HG03139 (cell line): ENCODE results near the gene C2CD5.
"Not testable (repeated sequence)": the region's sequence is repeated elsewhere in the genome, so short reads cannot be mapped to it uniquely, and the experiment has no call there.

ENCODE experiments used
- ATAC-seq: cut with Tn5 transposase; IDR thresholded peaks from one replicate; pipeline ENCODE4 v1.9.1; 2021; ENCODE audit not compliant: unreplicated experiment

C2CD5 gene

GRCh38 chr12:22544038-22544979 is at the start of gene C2CD5:
C2CD5 (minus strand) TSS chr12:22544542; CDS start chr12:22544150, 392 bp downstream.
- ATAC-seq = peak; percentile 67

- no peak for ATAC-seq
These were observed 49.5 kb upstream of the C2CD5 start for GRCh38 chr12:22593864-22594263.

- ATAC-seq = no peak
These were observed 44.5 kb upstream of the C2CD5 start for GRCh38 chr12:22588817-22589216.

GRCh38 chr12:22578328-22578727 is 34.0 kb upstream of the C2CD5 start:
- ATAC-seq = no peak

- ATAC-seq = no peak
These were observed 33.3 kb upstream of the C2CD5 start for GRCh38 chr12:22577667-22578066.

- ATAC-seq = no peak
These were observed 32.1 kb upstream of the C2CD5 start for GRCh38 chr12:22576473-22576872.

- no peak for ATAC-seq
These were observed 31.7 kb upstream of the C2CD5 start for GRCh38 chr12:22576065-22576464.

- no peak for ATAC-seq
These were observed 30.6 kb upstream of the C2CD5 start for GRCh38 chr12:22574921-22575320.

GRCh38 chr12:22573181-22573580 is 28.8 kb upstream of the C2CD5 start:
- no peak for ATAC-seq

- no peak for ATAC-seq
These were observed 24.9 kb upstream of the C2CD5 start for GRCh38 chr12:22569253-22569652.

- ATAC-seq = no peak
These were observed 18.0 kb upstream of the C2CD5 start for GRCh38 chr12:22562036-22563028.

- ATAC-seq = not testable (repeated sequence)
These were observed 10.4 kb upstream of the C2CD5 start for GRCh38 chr12:22554750-22555149.

GRCh38 chr12:22551624-22552023 is 7.3 kb upstream of the C2CD5 start:
- ATAC-seq = no peak

GRCh38 chr12:22545255-22545654 is 913 bp upstream of the C2CD5 start:
- ATAC-seq = no peak

GRCh38 chr12:22543246-22544037 is 900 bp downstream of the C2CD5 start:
- ATAC-seq = peak; percentile 45

- ATAC-seq = no peak
These were observed 2.7 kb downstream of the C2CD5 start for GRCh38 chr12:22541496-22542155.

GRCh38 chr12:22539055-22539454 is 5.3 kb downstream of the C2CD5 start:
- no peak for ATAC-seq

GRCh38 chr12:22538311-22538710 is 6.0 kb downstream of the C2CD5 start:
- no peak for ATAC-seq

- ATAC-seq = no peak
These were observed 7.3 kb downstream of the C2CD5 start for GRCh38 chr12:22536971-22537544.
